GM21717 (cell line): ENCODE results near the gene USP54.
A peak's percentile ranks its signal among the peaks of the same experiment; 100 is the strongest.

Source experiments
- ATAC-seq: cut with Tn5 transposase; IDR thresholded peaks from one replicate; pipeline ENCODE4 v1.9.1; 2021; ENCODE audit warnings: mild to moderate bottlenecking, moderate library complexity; ENCODE audit not compliant: unreplicated experiment

The USP54 gene

DNA sequence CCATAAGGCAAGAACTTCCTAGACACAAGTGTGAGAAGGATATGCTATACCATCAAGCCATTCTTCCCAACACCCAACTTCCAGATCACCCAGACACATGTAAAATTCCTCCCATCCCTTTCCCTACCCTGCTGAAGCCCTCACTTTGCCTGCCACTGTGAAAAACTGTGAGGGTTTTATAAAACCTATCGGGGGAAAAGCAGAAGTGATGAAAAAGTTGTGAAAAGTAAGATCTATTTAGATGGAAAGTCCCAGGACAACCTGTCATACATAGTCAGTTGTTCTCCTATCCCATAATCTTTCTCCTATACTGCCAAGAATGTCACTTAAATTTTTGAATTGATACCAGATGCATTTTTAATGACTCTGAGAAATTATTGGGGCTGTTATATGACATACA is 56.3 kb downstream of the USP54 start:
- ATAC-seq, result no peak

GRCh38 chr10:73529089-73529832 is 61.9 kb downstream of the USP54 start:
- peak; percentile 55 for ATAC-seq

- no peak for ATAC-seq
These were observed 68.9 kb downstream of the USP54 start for GRCh38 chr10:73522263-73522662.

DNA sequence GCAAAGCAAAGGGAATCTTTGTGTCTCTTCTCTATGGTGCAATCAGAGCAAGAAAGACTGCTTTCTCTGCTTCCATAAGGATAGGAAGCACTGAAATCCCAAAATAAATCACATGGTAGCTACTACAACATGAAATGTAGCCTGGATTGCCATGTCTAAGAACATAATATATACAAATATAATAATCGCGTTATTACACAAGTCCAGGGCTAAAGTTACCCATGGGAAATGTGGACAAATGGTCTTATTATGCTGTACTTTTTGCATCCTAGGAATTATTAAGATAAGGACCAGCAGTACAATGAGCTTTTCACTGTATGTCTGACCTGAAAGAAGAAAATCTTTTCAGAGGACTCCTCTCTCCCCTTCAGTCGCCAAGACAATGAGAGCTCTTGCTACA is 71.8 kb downstream of the USP54 start:
- ATAC-seq, result no peak

DNA sequence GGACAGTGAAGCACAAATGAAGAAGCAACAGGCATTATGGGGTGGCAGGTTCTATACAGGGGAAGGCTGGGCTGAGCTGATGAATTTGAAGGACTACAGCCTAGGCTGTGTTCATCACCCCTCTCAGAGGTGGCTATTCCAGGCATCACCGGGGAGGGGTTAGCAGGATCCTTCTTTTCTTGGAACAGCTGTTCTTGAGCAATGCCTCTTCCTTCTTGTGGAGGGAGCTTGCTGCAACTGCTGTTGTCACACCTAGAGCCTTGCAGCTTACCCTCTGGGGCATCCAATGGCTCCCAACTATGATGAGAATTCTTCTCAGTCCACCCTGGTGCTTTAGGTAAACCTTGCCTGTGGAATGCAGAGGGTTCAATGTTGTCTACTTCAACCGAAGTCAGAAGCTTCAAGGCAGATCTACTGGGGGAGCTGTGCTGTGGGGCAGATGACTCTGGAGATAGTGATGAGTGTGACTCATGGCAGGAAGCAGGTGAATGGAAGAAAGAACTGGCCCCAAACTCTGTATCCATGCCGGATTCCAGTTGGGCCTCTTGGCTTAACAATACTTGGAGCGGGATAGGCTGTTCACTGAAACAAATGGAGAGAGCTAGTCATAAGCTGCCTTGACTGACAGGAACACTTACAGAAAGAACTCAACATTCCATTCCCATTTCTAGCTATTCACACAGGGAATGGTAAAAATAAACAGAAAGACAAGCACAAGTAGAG is 73.8 kb downstream of the USP54 start:
- no peak for ATAC-seq

DNA sequence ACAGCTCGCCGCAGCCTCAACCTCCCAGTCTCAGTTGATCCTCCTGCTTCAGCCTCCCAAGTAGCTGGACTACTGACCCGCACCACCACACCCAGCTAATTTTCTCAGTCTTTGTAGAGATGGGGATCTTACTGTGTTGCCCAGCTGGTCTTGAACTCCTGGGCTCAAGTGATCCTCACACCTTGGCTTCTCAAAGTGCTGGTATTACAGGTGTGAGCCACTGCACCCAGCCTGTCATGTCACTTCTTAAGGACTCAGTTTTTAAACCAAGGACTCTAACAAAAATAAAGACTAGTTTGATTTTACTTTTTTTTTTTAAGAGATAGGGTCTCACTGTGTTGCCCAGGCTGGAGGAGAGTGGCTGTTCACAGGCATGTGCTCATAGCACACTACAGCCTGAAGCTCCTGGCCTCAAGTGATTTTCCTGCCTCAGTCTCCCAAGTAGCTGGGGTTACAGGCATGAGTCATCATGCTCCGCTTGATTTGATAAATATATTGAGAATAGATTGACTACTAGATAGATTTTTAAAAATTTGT is 78.9 kb downstream of the USP54 start:
- no peak for ATAC-seq

GRCh38 chr10:73509695-73510094 is 81.4 kb downstream of the USP54 start:
- ATAC-seq, result no peak

- no peak for ATAC-seq
These were observed 84.7 kb downstream of the USP54 start for GRCh38 chr10:73506491-73506890.

DNA sequence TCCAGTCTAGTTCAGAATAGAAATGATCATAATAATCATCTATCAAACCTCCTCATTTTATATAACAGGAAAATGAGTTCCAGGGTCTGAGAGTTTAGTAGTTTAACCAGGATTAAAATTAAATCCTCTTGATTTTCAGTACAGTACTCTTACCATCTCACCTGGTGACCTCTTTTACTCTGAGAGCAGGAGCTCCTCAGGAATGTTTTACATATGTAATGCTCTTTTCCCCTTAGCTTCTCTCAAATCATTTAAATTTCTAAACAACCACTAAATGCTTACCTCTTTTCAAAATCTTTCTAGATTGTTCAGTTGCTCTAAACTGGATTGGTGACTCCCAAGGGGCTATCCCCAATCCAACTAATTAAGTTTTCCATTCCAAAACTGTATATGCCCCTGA is 85.1 kb downstream of the USP54 start:
- no peak for ATAC-seq

- no peak for ATAC-seq
These were observed 88.1 kb downstream of the USP54 start for GRCh38 chr10:73503037-73503436.

GRCh38 chr10:73501651-73502050 is 89.5 kb downstream of the USP54 start:
- ATAC-seq, result no peak

DNA sequence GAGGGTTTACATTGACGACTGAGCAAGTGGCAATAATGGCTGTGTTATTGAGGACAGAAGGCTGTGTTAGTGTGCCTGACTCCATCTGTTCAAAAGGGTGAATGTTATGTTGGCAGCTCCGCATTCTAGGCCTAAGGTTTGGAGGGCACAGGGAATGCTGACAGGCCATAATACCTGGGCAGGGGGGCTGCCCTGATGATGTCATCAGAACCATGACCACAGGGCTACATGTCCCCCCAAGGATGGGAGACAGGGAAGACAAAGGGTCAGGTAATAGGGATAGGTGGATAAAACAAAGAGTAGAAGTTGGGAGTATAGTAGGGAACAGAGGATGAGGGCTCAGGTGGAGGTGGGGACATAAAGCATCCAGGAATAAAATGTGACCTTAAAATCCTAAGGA is 93.5 kb downstream of the USP54 start:
- no peak for ATAC-seq

DNA sequence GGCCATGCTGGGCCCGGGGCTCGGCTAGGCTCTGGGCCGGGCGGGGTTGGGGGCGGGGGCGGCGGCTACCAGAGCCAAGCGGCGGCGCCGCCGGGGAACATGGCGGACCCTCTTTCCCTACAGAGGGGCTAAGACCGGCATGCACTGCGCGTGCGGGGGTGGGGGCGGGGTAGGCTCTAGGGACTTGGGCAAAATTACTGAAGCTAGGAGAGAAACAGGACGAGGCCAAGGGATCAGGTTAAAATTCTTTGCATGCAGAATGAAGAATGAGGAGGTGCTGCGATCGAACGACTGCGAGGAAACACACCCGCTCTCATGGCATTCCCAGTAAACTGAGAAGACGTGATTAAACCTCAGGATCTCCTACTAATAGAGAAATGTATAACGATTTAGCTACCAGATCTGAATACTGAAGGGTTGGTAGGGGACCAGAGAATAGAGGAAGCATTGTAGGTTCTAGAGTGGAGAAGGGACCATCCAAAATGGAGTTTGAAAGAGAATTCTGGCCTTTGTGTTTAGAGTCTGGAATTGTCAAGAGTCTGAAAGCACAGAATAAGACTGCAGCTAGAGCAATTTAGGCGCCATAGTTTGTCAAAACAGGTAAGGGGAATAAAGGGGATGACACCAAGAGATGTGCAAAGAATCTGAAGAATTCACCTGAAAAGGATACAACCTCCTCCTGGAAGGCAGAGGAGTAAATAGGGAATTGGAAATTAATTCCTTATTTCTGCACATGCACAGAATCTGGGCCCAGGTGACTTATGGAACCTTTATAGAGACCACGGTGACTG is 95.1 kb downstream of the USP54 start, which contains the start of gene PPP3CB:
Gene PPP3CB (minus strand): TSS at position 141 of the 791 bp plus-strand sequence. CDS start 135 bp downstream, at position 6.
- peak; percentile 37 for ATAC-seq

- ATAC-seq, result peak; percentile 91
These were observed 95.8 kb downstream of the USP54 start for GRCh38 chr10:73495226-73495883.

DNA sequence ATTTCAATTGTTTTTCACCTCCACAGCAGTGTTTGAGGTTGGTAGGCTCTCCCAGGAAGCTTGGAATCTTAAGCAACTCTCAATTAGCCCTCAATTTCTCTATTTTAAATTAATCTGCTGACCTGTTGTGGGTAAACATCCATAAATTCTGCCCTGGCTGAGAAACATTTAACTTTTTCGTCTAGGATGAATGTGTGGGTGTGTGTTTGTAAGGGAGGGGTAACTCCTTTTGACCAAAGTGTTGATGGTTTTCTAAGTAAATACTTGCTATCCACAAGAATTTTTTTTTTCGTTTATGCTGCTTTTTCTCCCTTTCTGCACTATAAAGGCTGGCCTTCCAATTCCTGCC is 96.3 kb downstream of the USP54 start:
- ATAC-seq, result peak; percentile 3

DNA sequence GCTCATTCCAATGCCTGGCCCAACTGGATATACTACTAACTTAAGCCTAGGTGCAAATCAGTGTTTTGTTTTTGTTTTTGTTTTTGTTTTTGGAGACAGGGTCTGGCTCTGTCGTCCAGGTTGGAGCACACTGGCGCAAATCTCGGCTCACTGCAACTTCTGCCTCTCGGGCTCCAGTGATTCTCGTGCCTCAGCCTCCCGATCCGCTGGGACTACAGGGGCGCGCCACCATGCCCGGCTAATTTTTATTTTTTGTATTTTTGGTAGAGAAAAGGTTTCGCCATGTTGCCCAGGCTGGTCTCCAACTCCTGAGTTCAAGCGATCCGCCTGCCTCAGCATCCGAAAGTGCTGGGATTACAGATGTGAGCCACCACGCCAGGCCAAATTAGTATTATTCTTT is 96.9 kb downstream of the USP54 start:
- no peak for ATAC-seq

DNA sequence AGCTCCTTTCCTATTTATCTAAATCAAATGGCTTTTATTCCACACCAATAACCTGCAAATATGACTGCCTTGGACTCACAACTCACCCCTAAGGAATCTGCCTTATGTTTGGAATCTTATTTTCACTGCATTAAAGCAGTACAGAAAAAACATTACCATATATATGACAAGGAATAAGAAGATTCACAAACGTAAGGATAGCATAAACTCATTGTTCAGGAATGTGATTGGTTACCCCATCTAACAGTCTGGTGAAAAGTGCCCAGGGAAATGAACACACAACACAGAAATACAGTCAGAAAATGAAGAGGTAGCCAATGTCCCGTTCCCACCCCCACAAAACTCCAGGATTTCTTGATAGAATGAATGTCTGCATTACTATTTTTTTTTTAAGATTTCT is 97.4 kb downstream of the USP54 start:
- no peak for ATAC-seq

- no peak for ATAC-seq
These were observed 104.5 kb downstream of the USP54 start for GRCh38 chr10:73486601-73487000.

GRCh38 chr10:73485320-73485719 is 105.8 kb downstream of the USP54 start:
- no peak for ATAC-seq

DNA sequence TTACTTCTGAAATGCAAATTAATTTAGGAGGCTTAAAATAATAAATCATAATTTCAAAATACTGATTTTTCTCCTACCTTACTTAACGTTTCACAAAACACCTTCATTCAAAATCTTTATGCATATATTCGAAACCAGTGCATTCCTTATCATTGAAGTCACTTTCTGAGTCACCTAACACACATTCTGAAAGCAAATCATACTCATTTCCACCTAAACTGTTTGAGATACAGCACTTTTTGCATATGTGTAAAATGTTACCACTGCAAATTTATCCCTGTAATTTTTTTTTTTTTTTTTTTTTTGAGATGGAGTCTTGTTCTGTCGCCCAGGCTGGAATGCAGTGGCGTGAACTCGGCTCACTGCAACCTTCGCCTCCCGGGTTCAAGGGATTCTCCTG is 111.0 kb downstream of the USP54 start:
- no peak for ATAC-seq

- ATAC-seq, result no peak
These were observed 112.5 kb downstream of the USP54 start for GRCh38 chr10:73478636-73479035.
